ACHN (cell line): ENCODE results near the gene CDC14B.
"Not testable (repeated sequence)": the region's sequence is repeated elsewhere in the genome, so short reads cannot be mapped to it uniquely, and the experiment has no call there.

Experiments
- DNase-seq: peaks from one replicate; pipeline ENCODE4 v3.0.0-alpha.2; 2015
- in situ Hi-C: cut with HindIII; loops from 2 replicates; pipeline ENCODE4 v1.10.0; 2017; ENCODE audit warnings: low sequenced_read_pairs, low pct_ligation_motif_present, low pct_unique_long_range_greater_than_20kb

Gene CDC14B

DNA sequence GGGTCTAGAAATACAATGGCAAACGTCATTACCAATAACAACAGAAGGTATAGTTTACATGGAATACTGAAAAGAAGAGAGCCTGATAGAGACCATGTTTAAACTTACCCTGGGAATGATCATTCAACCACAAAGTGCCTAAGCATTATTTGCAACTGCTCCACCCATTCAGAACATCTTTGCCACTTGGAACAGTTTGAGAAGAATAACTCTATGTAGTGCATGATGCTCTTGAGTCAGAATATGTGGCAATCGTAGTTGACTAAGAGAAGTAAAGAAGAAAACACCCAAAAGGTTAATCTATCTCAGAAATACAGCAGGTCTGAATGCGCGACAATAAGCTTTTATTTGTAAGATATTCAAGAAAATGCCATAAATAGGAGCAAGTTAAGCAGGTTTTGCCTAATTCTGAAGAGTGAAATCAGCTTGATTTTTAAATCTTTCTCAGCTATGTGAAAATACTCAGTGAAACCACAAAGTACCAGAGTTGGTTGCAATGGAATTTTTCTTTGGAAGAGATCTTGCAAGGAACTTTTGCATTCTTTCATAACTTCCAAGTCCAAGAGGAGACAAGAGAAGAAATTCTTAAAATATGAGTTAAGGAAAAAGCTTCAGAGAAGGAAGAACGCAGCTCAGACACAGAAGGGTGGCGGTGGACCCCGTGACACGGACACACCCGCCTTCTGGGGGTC lies 105.4 kb downstream of the CDC14B start:
- in situ Hi-C loops, result no loop called here
- DNase-seq, result no peak

DNA sequence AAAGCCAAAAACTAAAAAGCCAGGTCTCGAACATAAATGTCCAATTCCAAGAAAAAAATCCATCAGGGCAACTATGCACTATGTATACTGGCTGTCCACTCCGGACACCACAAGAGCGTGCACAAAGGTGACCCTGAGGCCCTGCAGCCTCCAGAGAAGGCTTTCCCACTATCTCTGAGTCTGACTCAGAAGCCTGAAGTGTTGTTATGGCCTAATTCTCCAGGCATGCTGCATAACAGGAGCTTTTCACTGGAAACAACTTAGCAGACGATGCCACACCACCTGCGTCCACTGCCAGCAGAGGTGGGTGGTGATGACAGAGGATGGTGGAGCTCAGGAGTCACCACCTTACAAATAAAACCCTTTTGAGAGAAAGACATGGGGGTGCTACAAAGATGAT lies 106.0 kb downstream of the CDC14B start:
- in situ Hi-C loops, result no loop called here

DNA sequence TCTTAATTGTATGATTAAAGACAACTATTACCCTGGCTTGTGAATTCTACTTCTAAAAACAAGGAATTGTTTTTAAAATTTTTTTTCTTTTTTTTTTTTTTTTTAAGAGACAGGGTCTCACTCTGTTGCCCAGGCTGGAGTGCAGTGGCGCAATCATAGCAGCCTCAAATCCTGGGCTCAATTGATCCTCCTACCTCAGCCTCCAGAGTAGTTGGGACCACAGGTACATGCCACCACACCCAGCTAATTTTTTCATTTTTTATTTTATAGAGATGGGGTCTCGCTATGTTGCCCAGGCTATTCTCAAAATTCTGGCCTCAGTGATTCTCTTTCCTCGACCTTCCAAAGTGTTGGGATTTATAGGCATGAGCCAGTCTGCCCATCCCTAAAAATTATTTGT lies 107.4 kb downstream of the CDC14B start:
- DNase-seq, result no peak
- in situ Hi-C loops, result no loop called here

More for the DNA sequence above, 106.0 kb downstream of the CDC14B start:
- DNase-seq, result no peak

DNA sequence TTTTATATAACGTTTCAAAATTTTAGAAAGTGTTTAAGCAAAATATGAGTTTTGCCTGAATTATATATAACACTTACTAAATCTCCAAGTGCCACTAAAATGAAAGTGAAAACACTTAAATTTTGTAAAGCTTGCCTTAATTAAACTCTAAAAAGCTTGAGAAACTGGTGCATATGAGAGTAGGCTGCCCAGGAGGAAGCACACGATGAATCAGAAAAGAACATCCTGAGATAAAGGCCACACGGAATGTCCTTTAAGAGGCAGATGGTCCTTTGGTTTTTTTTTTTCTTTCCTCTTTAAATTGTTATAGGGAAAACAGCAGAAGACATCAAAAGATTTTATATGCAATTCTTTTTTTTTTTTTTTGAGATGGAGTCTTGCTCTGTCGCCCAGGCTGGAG lies 109.4 kb downstream of the CDC14B start:
- in situ Hi-C loops, result no loop called here
- DNase-seq, result no peak

DNA sequence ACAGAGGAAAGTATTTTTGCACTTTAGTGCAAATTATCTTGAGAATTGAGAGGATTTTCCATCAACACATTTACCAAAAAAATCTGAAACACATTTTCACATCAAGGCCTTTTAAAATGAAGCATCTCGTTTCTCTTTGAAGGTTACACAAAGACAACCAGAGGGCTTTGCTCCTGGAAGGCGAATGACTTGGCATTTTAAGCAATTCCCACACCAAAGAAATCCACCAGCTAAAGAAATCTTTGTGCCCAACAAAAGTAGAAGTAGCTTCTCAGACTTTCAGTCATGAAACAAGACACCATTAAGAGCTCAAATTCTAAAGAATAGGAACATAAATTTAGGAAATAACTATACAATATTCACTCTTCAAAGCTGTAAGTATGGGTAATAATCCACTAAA lies 109.8 kb downstream of the CDC14B start:
- in situ Hi-C loops, result no loop called here
- no peak for DNase-seq

DNA sequence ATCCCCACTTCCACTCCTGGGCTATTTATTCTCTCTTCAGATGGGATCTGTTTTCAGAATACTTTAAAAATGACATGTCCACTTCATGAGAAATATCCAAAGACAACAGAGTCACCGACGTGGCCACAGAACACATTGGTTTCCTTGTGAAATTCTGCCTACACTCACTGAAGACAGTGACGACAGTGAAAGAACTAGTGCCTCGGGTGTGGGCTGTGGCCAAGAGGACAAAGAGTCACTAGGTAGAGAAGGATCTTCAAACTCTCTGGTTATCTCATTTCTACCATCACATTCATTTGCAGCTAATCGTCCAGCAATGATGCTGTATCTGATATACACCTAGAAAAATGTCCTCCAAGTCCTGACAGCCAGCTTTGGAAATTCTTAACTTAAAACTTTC lies 110.6 kb downstream of the CDC14B start:
- in situ Hi-C loops, result no loop called here
- no peak for DNase-seq

DNA sequence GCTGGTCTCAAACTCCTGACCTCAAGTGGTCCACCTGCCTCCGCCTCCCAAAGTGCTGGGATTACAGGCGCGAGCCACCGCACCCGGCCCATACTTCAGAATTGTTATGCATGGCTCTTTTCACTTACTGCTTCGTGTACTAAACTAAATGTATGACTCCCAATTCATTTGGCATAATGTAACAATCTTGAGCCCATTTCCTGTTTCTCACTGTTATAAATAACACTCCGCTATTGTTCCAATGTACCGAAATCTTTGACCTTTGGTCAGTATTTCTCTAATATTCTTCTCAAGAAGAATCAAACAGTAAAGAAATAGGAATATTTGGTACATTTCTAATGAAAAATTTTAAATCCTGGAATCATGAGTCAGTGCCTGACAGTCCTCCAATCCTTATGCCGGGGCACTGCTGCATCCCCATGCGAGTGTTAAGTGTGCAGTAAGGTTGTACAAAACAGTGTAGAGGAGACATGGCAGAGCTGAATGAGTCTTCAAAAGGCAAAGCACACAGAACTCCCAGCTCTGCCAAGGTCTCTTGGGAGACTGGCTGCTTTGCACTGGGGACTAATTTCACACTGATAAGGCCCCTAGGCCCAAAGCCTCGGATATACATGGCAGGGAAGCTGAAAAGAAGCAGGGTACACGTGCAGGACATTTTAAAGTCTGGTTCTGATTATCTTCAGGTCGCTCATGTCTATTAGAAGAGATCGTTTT lies 111.3 kb downstream of the CDC14B start:
- DNase-seq, result no peak
- in situ Hi-C loops, result no loop called here

DNA sequence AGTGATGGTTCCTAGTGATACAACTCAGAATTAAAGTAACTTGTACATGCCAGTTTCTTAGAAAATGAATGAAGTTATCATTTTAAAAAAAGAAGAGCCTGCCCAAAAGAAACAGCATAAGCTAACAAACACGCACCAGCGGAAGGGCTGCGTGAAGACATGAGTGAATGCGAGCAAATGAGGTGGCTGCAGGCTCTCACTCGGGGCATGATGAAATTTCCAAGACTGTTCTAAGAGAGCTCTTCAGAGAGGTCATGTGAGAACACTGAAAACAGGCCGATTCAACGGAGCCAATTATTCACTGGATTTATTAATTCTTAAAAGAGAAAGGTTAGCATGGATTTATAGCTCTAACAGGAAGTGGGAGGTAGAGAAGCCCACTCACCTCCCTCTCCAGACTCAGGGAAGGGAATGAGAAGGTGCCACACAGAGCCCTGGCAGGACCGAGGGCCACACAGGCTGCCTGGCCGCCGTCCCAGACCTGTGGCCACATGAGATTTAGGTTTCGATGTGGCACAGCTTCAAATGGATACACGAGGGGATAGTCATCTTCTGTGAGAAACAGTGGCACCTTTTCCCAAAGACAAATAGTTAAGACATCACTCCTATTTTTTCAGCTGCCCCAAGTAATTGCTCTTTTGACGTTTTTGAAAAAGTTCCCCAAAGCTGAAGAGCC lies 114.2 kb downstream of the CDC14B start:
- DNase-seq, result no peak
- in situ Hi-C loops, result no loop called here

DNA sequence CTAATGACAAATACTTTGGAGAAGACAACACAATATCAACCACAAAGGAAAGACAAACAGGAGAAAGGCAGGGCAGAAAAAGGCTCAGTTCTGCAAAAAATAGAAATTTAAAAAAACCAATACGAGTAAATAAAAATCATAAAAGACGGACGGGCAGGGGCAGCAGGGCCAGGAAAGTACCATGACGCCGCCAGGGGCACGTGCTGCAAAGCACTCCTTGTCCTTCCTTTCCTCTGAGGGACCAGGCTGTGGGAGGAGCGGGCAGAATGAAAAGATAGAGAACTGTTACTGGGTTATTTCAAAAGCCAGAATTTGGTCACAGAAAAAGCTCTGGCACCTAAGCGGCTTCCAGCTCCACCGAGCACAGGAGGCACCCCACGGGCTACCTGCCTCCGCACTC lies 115.7 kb downstream of the CDC14B start:
- no peak for DNase-seq
- in situ Hi-C loops, result no loop called here

DNA sequence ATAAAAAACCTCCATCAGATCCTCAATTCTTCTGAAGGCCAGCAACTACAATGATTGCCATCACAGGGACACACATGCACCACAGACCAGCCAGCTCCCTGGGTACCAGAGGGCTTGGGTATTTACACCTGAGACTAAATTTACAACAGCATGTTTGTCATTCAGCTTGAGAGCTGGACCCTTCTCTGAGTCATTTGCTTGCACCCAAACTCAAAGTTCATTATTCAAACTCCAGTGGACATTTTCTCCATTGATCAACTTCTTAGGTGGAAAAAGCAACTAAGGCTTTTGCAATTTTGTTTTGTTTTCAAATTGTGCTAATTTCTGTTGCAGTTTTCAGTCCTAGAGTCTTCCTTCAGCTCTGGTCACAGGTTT lies 116.3 kb downstream of the CDC14B start:
- DNase-seq, in situ Hi-C loops: not testable (repeated sequence)

DNA sequence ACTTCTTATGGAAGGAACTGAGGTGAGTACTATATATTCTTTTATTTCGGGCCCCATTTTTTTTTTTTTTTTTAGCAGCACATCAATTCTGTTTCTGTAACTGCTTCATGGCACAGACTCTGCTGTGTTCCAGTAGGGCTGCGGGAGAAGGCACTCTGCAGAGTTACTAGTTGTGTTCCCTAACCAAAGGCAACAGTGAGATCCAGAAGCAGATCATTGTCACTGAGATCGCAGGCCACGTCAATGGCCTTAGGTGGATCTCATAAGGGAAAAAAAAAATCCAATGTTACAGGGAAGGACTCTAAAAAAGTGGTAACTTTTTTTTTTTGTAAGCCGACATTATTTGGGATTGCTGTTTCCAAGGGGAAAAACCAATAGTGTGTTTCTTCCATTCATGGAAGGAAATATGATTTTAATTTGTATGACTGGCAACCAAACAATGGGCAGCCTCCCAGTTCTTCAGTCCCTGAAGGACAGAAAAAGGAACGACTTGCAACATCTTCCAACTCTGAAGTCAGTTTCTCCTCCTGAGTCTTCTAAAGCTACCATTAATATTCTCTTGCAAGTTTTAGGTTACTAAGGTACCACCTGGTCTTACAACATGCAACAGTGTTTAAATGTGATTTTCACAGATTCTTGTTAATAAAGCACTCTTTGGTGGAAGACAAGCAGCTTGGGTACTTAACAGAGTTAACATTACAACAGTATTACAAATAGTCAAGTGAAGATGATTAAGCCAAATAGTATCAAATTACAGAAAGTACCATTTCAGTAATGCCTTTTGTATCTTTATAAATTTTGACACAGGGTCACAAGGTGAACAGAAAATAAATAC lies 116.9 kb downstream of the CDC14B start:
- in situ Hi-C loops, result no loop called here
- no peak for DNase-seq

DNA sequence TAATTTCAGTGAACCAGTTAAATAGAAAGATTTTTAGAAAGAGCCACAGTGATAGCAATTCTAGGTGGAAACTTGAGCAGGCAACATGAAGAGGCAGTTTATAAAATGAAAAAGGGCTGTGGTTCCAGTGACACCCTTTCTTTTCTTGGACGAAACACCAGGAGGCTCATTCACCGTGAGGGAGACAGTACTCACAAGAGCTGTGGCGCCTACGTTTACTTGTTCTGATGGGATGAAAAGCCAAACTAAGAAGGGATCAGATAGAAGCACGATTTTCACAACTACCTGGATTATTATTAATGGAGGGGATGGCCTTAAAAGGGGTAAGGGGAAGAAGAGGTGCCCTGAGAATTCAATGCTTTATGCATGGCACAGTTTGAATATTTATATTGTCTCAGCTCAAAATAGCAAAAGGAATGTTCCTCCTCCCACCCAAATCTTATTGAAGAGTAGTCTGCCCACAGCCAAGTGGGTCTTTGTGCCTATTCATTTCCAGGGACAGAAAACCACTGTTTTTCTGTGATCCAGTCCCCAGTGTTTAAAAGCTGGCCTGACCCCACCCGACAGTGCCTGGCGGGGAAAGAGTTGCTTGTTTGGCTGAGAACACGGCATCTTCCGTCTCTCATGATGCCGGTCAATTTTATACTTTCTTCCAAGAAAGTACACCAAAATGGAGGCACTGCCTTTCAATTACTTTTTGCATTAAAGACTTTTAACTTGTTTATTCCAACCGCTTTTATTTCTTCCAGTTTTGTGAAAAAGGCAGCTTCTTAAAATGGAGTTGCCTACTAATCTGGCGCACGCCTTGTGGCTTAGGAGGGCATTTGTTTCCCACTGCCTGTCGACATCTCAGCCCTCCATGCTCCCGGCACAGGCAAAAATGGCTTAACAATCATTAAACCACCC lies 117.8 kb downstream of the CDC14B start:
- in situ Hi-C loops, result no loop called here
- no peak for DNase-seq

DNA sequence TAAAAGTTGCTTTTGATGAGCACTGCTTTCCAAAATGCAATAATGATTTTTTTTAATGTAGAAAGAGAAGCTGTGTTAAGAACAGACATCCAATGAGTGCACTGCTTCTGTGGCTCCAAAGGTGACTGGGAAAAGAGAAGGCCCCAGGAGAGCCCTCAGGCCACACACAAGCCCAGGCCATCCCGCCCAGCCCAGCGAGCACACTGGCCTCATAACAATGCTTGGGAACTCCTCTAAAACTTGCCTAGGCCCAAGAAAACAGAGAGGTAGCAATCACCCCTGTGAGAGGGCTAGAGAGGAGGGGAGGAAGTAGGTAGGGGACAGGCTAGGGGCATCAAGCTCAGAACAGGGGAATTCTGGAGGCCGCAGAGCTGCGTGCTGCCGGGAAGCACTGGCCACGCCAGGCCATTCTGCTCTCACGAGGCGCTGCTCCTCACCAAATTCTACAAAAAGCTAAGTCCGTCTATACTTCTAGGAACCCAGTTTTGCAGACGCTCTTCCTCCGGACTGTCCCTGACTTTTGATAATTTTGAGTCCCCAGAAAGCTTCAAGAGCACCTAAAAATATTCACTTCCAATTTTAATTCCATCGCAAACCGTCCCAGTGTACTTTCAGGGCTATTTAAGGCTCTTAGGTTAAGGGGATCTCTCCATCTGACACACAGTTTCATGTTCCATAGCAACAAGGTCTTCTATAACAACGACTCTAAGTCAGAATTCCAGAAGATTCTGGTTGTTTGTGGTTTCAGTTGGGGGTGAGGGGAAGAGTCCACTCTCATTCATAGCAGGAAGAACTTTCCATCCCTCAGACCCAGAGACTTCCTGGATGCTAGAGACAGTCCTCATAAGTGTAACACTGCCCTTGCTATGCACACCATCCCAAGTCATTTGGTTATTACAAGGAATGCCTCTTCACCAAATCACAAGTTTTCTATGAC lies 118.7 kb downstream of the CDC14B start:
- DNase-seq, result no peak
- in situ Hi-C loops, result no loop called here

DNA sequence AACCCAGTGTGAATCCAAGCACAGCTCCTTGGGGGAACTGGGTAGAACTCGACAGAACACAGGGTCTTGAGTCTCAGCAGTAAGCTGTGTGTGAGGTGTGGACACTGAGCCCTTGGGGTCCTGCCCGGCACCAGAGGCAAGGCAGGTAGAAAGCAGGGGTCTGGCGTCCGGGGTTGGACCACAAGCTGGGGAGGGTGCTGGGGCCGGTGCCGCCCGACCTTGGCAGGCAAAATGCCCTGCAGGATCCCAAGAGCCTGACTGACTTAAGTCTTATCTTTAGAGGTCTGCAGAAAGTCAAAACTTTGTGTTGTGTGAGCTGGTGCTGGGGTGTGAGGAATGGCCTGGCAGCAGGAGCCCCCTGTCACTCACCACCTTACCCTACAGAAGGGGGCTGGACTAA lies 120.4 kb downstream of the CDC14B start:
- in situ Hi-C loops, result no loop called here
- DNase-seq, result no peak

DNA sequence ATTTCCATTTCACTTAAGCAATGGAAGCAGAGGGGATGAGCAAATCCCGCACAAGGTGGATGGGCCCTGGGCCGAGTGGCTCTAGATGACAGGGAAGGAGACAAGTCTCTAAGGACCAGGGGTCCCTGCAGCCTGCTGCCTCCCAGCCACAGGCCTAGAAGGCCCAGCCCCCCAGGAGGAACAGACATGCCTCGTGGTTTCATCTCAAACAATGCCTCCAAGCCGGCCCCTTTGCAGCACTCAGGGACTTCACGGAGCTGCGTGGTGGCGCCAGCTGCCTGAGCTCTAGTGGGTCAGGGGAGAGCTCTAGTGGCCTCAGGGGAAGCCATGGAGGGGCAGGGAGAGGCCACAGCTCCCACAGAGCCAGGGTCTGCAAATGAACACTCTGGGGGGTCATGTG lies 120.8 kb downstream of the CDC14B start:
- no peak for DNase-seq
- in situ Hi-C loops, result no loop called here

DNA sequence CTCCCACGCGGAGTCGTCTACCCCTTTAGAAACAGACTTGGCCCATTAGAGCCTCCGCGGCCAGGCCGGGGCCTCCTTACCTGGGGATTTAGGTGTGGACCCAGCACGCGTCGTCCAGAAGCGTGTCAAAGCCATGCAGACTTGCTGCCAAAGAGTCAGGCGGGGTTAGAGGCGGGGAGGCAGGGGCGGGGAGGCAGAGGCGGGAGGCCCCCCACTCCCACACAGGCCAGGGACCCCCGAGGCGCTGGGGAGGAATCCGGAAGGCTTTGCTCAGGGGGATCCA lies 122.6 kb downstream of the CDC14B start:
- DNase-seq, result no peak
- in situ Hi-C loops, result no loop called here

DNA sequence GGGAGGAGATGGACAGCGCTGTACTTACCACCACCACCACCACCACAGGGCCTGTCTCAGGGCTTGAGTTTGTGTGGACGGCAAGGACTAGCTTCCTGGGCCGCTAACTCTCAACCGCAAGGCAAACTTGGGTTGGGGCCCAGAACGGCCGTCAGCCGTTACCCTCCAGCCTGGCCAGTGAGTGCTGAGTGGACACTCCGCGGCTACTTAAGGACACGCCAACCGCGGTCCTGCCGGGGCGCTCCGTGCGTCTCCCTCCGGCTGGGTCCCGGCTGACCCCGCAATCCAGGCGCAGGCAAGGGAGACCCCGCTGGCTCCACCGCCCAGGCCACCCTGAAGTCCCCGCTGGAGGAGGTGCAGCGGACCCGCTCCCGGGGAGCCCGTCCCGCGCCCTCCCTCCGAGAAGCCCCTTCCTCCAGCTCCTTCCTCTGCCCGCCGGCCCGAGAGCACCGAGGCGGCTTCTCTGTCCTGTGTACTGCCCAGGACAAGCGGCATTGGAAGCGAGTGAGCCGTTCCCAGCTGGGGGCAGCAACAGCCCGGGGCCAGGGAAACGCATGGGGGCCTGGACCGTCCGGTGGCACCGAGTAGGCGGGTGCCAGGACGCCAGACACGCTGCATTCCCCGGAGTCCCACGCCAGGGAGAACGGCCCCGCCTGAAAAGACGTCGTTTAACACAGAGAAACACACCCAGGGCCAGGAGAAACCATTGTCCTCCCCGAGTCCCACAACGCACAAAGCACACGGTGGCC lies 123.1 kb downstream of the CDC14B start:
- in situ Hi-C loops, result no loop called here
- DNase-seq, result no peak
